ENCODE data around the gene HDAC9.
"Not testable (repeated sequence)": the region's sequence is repeated elsewhere in the genome, so short reads cannot be mapped to it uniquely, and the experiment has no call there.

HDAC9 gene

DNA sequence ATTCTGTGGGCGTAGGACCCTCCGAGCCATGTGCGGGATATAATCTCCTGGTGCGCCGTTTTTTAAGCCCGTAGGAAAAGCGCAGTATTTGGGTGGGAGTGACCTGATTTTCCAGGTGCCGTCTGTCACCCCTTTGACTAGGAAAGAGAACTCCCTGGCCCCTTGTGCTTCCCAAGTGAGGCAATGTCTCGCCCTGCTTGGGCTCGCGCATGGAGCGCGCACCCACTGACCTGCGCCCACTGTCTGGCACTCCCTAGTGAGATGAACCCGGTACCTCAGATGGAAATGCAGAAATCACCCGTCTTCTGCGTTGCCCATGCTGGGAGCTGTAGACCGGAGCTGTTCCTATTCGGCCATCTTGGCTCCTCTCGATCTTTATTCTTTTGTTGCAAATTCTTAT is 495.2 kb downstream of the HDAC9 start:
- H3K4me3 ChIP-seq (ENCODE audit: low read length in 2 of 2); H3K27me3 ChIP-seq (ENCODE audit: control insufficient read depth in 1 of 2, insufficient read depth in 2 of 2, low read length in 2 of 2); H3K4me1 ChIP-seq (ENCODE audit: control insufficient read depth, insufficient read depth, low read length); H3K36me3 ChIP-seq (ENCODE audit: control insufficient read depth in 2 of 2, insufficient read depth in 2 of 2, low read length in 2 of 2); H3K27ac ChIP-seq (ENCODE audit: low read length); H3K9ac ChIP-seq (ENCODE audit: low read length in 2 of 2); H3K9me3 ChIP-seq (ENCODE audit: control insufficient read depth in 2 of 2, low read length in 2 of 2): not testable (repeated sequence)

GRCh38 chr7:18993933-18994668 is 498.6 kb downstream of the HDAC9 start:
- Histone ChIP-seq H3K4me1 (ENCODE audit: control insufficient read depth, insufficient read depth, low read length) (peaks cover 4% of the 10 kb centered on the region), H3K9me3 (ENCODE audit: control insufficient read depth in 2 of 2, low read length in 2 of 2) (no peaks in the 10 kb centered on the region), H3K27ac (ENCODE audit: low read length) (no peak overlapping the region), H3K27me3 (ENCODE audit: control insufficient read depth in 1 of 2, insufficient read depth in 2 of 2, low read length in 2 of 2) (no peaks in the 10 kb centered on the region), H3K4me3 (ENCODE audit: low read length in 2 of 2) (no peak overlapping the region), H3K36me3 (ENCODE audit: control insufficient read depth in 2 of 2, insufficient read depth in 2 of 2, low read length in 2 of 2) (no peaks in the 10 kb centered on the region), H3K9ac (ENCODE audit: low read length in 2 of 2) (no peak overlapping the region)

- Histone ChIP-seq H3K27me3 (ENCODE audit: control insufficient read depth in 1 of 2, insufficient read depth in 2 of 2, low read length in 2 of 2) (no peaks in the 10 kb centered on the region), H3K9ac (ENCODE audit: low read length in 2 of 2) (no peak overlapping the region), H3K4me3 (ENCODE audit: low read length in 2 of 2) (peak overlapping the region in 1 of 2 donors; percentile 36), H3K27ac (ENCODE audit: low read length) (no peak overlapping the region), H3K4me1 (ENCODE audit: control insufficient read depth, insufficient read depth, low read length) (peaks cover 4% of the 10 kb centered on the region), H3K36me3 (ENCODE audit: control insufficient read depth in 2 of 2, insufficient read depth in 2 of 2, low read length in 2 of 2) (no peaks in the 10 kb centered on the region), H3K9me3 (ENCODE audit: control insufficient read depth in 2 of 2, low read length in 2 of 2) (no peaks in the 10 kb centered on the region)
Observed at GRCh38 chr7:18995270-18995671, 499.7 kb downstream of the HDAC9 start.

DNA sequence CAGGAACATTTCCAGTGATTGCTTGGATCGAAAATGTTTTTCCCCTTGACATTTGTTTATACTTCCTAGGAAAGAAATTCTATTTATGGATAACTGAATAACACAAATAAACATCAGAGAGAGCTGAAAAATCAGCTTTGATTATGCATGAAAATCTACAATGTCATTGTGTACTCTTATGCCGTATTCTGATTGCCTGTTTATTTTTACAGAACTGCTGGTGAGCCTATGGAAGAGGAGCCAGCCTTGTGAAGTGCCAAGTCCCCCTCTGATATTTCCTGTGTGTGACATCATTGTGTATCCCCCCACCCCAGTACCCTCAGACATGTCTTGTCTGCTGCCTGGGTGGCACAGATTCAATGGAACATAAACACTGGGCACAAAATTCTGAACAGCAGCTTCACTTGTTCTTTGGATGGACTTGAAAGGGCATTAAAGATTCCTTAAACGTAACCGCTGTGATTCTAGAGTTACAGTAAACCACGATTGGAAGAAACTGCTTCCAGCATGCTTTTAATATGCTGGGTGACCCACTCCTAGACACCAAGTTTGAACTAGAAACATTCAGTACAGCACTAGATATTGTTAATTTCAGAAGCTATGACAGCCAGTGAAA is 500.4 kb downstream of the HDAC9 start:
- Histone ChIP-seq H3K27me3 (ENCODE audit: control insufficient read depth in 1 of 2, insufficient read depth in 2 of 2, low read length in 2 of 2) (no peaks in the 10 kb centered on the region), H3K9ac (ENCODE audit: low read length in 2 of 2) (no peak overlapping the region), H3K4me3 (ENCODE audit: low read length in 2 of 2) (peak overlapping the region in 1 of 2 donors; percentile 40), H3K4me1 (ENCODE audit: control insufficient read depth, insufficient read depth, low read length) (peaks cover 4% of the 10 kb centered on the region), H3K27ac (ENCODE audit: low read length) (no peak overlapping the region), H3K9me3 (ENCODE audit: control insufficient read depth in 2 of 2, low read length in 2 of 2) (no peaks in the 10 kb centered on the region), H3K36me3 (ENCODE audit: control insufficient read depth in 2 of 2, insufficient read depth in 2 of 2, low read length in 2 of 2) (no peaks in the 10 kb centered on the region)

DNA sequence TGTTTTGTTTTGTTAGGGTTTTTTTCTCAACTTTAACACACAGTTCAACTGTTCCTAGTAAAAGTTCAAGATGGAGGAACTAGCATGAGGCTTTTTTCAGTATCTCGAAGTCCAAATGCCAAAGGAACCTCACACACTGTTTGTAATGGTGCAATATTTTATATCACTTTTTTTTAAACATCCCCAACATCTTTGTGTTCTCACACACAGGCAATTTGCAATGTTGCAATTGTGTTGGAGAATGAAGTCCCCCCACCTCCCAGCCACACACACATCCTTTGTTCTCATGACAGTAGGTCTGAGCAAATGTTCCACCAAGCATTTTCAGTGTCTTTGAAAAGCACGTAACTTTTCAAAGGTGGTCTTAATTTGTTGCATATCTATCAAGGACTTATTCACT is 501.0 kb downstream of the HDAC9 start:
- no peaks in the 10 kb centered on the region for H3K36me3 ChIP-seq (ENCODE audit: control insufficient read depth in 2 of 2, insufficient read depth in 2 of 2, low read length in 2 of 2)
- H3K9me3 ChIP-seq (ENCODE audit: control insufficient read depth in 2 of 2, low read length in 2 of 2) = no peaks in the 10 kb centered on the region
- H3K9ac ChIP-seq (ENCODE audit: low read length in 2 of 2) = no peak overlapping the region
- H3K4me3 ChIP-seq (ENCODE audit: low read length in 2 of 2) = no peak overlapping the region
- H3K4me1 ChIP-seq (ENCODE audit: control insufficient read depth, insufficient read depth, low read length) = peaks cover 4% of the 10 kb centered on the region
- no peak overlapping the region for H3K27ac ChIP-seq (ENCODE audit: low read length)
- no peaks in the 10 kb centered on the region for H3K27me3 ChIP-seq (ENCODE audit: control insufficient read depth in 1 of 2, insufficient read depth in 2 of 2, low read length in 2 of 2)

DNA sequence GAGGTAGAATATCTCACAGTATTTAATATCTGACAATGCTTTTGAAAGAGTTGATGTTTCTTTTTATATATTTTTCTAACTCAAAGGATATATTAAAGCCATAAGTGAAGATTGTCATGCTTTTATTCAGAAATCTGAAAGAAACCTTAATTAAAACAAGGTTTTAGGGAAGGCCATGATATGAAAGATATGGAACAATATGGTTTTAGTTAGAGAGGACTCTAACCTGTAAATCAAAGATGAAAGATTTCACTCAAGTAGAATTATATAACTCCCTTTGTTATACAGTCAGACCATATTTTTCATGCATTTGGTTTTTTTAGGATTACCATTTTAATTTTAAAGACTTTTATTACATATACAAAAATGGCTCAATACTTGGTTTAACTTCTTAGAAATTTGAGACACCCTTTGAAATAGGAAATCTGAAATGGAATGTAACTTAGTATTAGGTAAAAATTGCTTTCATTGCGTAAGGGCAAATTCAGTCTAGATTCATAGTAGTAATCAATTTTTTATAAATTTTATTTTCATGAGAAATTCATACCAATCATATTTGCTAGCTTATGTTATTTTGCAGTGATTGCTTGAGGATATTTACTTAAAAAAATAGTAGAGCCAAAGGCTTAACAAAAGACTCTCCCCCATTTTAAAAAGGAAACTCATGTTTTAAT is 502.1 kb downstream of the HDAC9 start:
- Histone ChIP-seq H3K9ac (ENCODE audit: low read length in 2 of 2) (no peak overlapping the region), H3K27ac (ENCODE audit: low read length) (no peak overlapping the region), H3K27me3 (ENCODE audit: control insufficient read depth in 1 of 2, insufficient read depth in 2 of 2, low read length in 2 of 2) (no peaks in the 10 kb centered on the region), H3K4me3 (ENCODE audit: low read length in 2 of 2) (no peak overlapping the region), H3K4me1 (ENCODE audit: control insufficient read depth, insufficient read depth, low read length) (peaks cover 4% of the 10 kb centered on the region), H3K9me3 (ENCODE audit: control insufficient read depth in 2 of 2, low read length in 2 of 2) (no peaks in the 10 kb centered on the region), H3K36me3 (ENCODE audit: control insufficient read depth in 2 of 2, insufficient read depth in 2 of 2, low read length in 2 of 2) (no peaks in the 10 kb centered on the region)

GRCh38 chr7:19000410-19000809 is 504.9 kb downstream of the HDAC9 start:
- H3K27me3 ChIP-seq (ENCODE audit: control insufficient read depth in 1 of 2, insufficient read depth in 2 of 2, low read length in 2 of 2) = no peaks in the 10 kb centered on the region
- H3K4me1 ChIP-seq (ENCODE audit: control insufficient read depth, insufficient read depth, low read length) = peaks cover 4% of the 10 kb centered on the region
- H3K9me3 ChIP-seq (ENCODE audit: control insufficient read depth in 2 of 2, low read length in 2 of 2) = no peaks in the 10 kb centered on the region
- H3K27ac ChIP-seq (ENCODE audit: low read length) = no peak overlapping the region
- H3K4me3 ChIP-seq (ENCODE audit: low read length in 2 of 2) = no peak overlapping the region
- no peak overlapping the region for H3K9ac ChIP-seq (ENCODE audit: low read length in 2 of 2)
- no peaks in the 10 kb centered on the region for H3K36me3 ChIP-seq (ENCODE audit: control insufficient read depth in 2 of 2, insufficient read depth in 2 of 2, low read length in 2 of 2)

DNA sequence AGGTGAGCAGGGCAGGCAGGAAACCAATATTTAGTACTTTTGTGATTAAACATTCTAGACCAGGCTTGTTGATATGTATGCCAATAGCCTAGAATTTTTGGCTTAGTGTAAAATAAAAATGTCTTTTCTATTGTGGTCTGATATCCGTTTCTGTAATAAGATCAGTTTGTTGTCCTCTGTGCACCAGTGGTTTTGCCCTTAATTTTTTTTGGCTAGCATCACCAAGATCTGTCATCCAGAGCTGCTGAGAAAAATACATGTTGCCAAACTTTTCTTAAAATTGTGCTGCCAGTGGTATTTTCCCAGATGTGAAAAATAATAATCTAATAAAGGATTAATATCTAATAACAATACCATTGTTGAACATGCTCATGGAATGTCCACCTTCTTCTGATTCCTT is 506.3 kb downstream of the HDAC9 start:
- no peak overlapping the region for H3K27ac ChIP-seq (ENCODE audit: low read length)
- no peak overlapping the region for H3K9ac ChIP-seq (ENCODE audit: low read length in 2 of 2)
- H3K4me1 ChIP-seq (ENCODE audit: control insufficient read depth, insufficient read depth, low read length) = no peaks in the 10 kb centered on the region
- H3K27me3 ChIP-seq (ENCODE audit: control insufficient read depth in 1 of 2, insufficient read depth in 2 of 2, low read length in 2 of 2) = no peaks in the 10 kb centered on the region
- H3K4me3 ChIP-seq (ENCODE audit: low read length in 2 of 2) = no peak overlapping the region
- H3K9me3 ChIP-seq (ENCODE audit: control insufficient read depth in 2 of 2, low read length in 2 of 2) = no peaks in the 10 kb centered on the region
- no peaks in the 10 kb centered on the region for H3K36me3 ChIP-seq (ENCODE audit: control insufficient read depth in 2 of 2, insufficient read depth in 2 of 2, low read length in 2 of 2)

DNA sequence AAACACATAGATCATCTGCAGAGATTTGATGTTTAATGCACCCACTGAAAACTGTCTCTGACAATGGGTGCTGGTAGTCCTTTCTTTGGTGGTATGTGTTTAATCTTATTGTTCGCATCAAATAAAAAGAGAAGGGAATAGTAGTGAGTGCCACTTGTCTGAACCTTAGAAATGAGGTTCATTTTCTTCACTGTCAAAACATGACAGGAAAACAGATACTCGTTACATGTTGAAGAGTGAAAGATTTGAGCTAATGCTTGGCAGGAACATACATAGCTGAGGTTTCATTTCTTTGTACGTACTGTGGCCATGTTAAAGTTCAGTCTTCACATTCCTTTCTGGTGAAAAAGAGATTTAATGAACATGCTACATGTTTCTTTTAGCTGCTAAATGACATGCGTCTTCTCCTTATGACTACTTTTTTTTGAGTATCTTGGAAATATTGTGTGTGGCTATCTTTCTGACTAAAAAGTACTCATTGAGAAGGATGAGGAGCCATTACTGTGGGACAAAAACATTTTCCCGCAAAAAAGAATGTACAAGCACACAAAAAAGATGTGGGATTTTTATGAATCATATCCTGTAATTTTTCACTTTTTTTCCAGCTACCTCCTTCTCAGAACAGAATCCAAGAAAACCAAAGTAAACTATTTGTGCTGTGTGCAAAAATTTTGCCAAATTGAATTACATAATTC is 513.8 kb downstream of the HDAC9 start:
- Histone ChIP-seq H3K36me3 (ENCODE audit: control insufficient read depth in 2 of 2, insufficient read depth in 2 of 2, low read length in 2 of 2) (no peaks in the 10 kb centered on the region), H3K4me3 (ENCODE audit: low read length in 2 of 2) (no peak overlapping the region), H3K27ac (ENCODE audit: low read length) (no peak overlapping the region), H3K27me3 (ENCODE audit: control insufficient read depth in 1 of 2, insufficient read depth in 2 of 2, low read length in 2 of 2) (no peaks in the 10 kb centered on the region), H3K4me1 (ENCODE audit: control insufficient read depth, insufficient read depth, low read length) (no peaks in the 10 kb centered on the region), H3K9ac (ENCODE audit: low read length in 2 of 2) (no peak overlapping the region), H3K9me3 (ENCODE audit: control insufficient read depth in 2 of 2, low read length in 2 of 2) (no peaks in the 10 kb centered on the region)

DNA sequence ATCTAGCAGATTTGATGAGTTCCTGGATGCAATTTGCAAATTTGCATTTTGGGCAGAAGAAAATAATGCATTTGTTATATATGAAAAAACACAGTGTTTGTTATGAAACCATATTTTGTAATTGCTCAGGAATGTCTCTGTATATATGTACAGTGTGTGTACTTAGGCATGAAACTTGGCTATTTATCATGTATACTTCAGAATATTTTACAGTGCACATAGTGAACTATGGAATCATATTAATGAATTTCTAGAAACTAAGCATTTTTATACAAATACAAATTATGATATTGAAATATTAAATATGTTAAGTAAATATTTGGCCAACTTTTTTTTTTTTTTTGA is 514.4 kb downstream of the HDAC9 start:
- Histone ChIP-seq H3K36me3 (ENCODE audit: control insufficient read depth in 2 of 2, insufficient read depth in 2 of 2, low read length in 2 of 2) (no peaks in the 10 kb centered on the region), H3K9me3 (ENCODE audit: control insufficient read depth in 2 of 2, low read length in 2 of 2) (no peaks in the 10 kb centered on the region), H3K27ac (ENCODE audit: low read length) (no peak overlapping the region), H3K4me1 (ENCODE audit: control insufficient read depth, insufficient read depth, low read length) (no peaks in the 10 kb centered on the region), H3K27me3 (ENCODE audit: control insufficient read depth in 1 of 2, insufficient read depth in 2 of 2, low read length in 2 of 2) (no peaks in the 10 kb centered on the region), H3K4me3 (ENCODE audit: low read length in 2 of 2) (no peak overlapping the region), H3K9ac (ENCODE audit: low read length in 2 of 2) (no peak overlapping the region)
